Right lobe of liver (tissue), 4 donors: ENCODE data around the gene ATP13A3.

ENCODE experiments used
- CTCF ChIP-seq, 4 donors: fragments of 200-600 bp in 3 of 4; fragments of 450-650 bp in 1 of 4; IDR thresholded peaks; one replicate each; pipeline versions ENCODE4 v1.5.1 to v1.8.0; 2016 to 2022; ENCODE audit warnings: antibody characterized with exemption in 4 of 4, mild to moderate bottlenecking in 2 of 4
- POLR2A ChIP-seq: fragments of 450-650 bp; IDR thresholded peaks from one replicate; pipeline ENCODE4 v1.6.1; 2017; ENCODE audit warnings: antibody characterized with exemption, mild to moderate bottlenecking
- donor health status: DM: no; HTN: no; CAD: no.
- donor health status: DM: no; HTN: no; CAD: no.
- donor health status: DM: no; HTN: yes; CAD: no.

DNA sequence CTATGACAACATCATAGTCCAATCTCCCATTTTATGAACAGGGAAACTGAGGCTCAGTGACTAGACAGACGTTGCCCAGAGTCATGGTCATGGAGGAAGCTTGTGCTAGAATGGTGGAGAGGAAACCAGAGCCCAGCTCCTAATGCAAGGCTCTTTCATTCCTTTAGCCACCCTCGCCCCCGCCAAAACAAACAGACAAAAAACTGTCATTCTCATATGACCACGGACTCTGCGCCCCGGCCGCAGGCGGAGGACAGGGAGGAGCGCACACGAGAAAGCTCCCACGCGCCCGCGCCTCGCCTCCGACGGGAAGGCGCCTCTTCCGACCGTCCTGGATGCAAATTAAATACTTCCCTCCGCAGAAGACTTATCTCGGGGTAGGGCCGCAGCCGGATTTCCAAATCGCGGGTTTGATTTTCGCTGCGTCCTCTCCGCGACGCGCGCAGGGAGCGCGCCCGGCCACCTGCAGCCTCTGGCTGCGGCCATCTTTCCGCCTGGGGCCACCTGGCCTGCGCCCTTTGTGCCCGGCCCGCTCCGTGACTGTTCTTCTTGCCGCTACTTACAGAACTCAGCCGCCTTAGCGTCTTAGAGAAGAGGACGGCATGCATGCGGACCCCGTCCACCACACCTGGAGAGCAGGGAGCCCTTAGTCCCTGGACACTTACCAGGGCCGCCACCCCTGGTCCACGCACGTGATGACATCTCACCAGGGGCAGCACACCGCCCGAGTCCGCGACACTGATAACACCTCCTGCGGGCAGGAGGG lies 670 bp upstream of the ATP13A3 start:
- TF ChIP-seq CTCF (IDR thresholded peaks at IDR 0.05), result no peak
- no peak for TF ChIP-seq POLR2A
